HEK293T (cell line): ENCODE results near the gene LRRC7.

Experiments used
- HDGF ChIP-seq: fragments of 450-650 bp; IDR thresholded peaks from 2 replicates; pipeline ENCODE4 v1.6.1; 2017; ENCODE audit warnings: antibody characterized with exemption, borderline replicate concordance
- LEF1 ChIP-seq: fragments of 450-650 bp; IDR thresholded peaks from 2 replicates; pipeline ENCODE4 v1.6.1; 2017; ENCODE audit warnings: mild to moderate bottlenecking, borderline replicate concordance
- SP1 ChIP-seq: fragments of 450-650 bp; IDR thresholded peaks from 2 replicates; pipeline ENCODE4 v1.6.1; 2017

DNA sequence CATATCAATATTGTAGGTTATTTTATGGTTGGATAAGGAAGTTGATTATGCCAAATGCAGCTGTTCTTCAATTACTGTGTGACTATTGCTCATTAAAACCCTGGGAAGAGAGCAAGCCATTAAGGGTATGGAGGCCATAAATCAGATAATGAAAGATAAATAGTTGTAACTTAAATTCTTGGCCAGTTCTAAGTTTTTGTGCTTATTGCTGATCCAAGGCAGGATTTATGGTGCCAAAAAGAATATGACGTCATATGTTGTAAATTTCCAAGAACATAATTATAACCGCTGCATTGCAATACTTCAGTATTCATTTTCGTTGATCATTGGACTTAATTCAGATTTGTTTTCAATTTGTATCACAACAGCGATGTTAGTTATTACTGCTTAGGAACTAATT lies 426.1 kb downstream of the LRRC7 start:
- TF ChIP-seq LEF1, result no peak
- no peak for TF ChIP-seq SP1
- TF ChIP-seq HDGF, result no peak
